Stimulated activated CD8-positive, alpha-beta memory T cell treated with anti-CD3 and anti-CD28 coated beads, Interleukin-7, amount 100 ng/mL, for 24 hours (primary cell): Measurements from ENCODE around the gene WDR81.
"Not testable (repeated sequence)": the region's sequence is repeated elsewhere in the genome, so short reads cannot be mapped to it uniquely, and the experiment has no call there.

Experiments
- DNase-seq: peaks from one replicate; pipeline ENCODE4 v3.0.0-alpha.2; 2020; ENCODE audit warnings: low read depth

WDR81 gene

GRCh38 chr17:1754430-1755112 is 30.1 kb downstream of the WDR81 start:
- DNase-seq: no peak

- no peak for DNase-seq
These were observed 30.8 kb downstream of the WDR81 start for GRCh38 chr17:1755252-1755826.

GRCh38 chr17:1755827-1756262 is 31.3 kb downstream of the WDR81 start:
- DNase-seq: no peak

DNA sequence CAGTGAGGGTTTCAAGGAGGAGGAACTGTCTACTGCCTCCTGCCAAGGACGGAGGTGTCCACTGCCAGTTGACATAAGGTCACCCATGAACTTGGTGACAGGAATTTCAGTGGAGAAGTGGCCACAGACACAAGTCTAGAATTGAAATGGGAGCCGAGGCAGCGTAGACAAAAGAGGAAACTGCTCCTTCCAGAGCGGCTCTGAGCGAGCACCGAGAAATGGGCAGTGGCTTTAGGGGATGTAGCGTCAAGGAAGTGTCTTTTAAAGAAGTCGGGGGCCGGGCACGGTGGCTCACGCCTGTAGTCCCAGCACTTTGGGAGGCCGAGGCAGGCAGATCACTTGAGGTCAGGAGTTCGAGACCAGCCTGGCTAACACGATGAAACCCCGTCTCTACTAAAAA is 34.3 kb downstream of the WDR81 start:
- DNase-seq: no peak

GRCh38 chr17:1759529-1759928 is 35.0 kb downstream of the WDR81 start:
- DNase-seq: no peak

GRCh38 chr17:1762233-1762900 is 37.9 kb downstream of the WDR81 start:
- DNase-seq: no peak

DNA sequence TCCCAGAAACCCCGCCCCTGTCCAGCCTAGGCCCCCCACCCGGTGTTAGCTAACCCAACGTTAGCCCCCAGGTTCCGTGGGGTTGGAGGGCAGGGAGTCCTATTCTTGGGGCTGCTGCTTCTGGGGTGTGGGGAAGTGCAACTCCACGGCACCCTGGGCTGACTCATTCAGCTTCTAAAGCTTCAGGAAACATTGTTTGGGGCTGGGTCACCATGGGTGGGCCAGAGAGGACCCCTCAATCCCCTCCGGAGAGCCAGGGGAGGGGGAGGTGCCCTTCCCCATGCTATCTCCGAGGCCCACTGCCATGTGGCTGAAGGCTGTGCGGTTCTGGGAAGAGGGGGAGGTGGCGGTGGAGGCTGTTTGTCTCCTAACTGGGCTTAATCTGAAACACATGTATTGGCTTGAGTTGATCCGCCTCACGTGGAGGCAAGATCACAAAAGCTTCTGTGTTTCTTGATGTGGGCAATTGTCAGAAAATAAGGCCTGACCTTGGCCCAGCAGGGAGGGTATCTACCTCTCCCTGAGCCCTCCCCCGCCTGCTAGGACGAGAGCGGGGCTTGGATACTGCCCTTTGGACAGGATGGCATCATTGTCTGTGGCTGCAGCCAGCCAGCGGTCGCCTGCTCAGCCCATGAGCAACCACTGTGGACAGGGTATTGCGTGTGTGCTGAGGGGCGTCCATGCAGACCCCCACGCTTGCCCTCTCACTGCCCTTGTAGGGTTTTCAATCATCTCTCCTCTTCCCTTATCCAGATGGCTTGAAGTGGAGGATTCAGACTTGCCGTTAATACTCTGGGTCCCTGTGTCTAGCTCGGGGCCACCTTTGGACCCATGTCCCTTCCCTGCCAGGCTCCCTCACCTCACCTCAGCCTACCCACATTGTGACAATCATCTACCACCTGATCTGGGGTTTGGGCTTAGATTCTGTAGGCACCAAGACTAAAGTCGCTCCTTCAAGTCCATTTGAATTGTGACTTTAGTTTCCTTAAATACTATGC is 38.7 kb downstream of the WDR81 start:
- DNase-seq: no peak

- DNase-seq: no peak
These were observed 39.8 kb downstream of the WDR81 start for GRCh38 chr17:1764284-1764683.

DNA sequence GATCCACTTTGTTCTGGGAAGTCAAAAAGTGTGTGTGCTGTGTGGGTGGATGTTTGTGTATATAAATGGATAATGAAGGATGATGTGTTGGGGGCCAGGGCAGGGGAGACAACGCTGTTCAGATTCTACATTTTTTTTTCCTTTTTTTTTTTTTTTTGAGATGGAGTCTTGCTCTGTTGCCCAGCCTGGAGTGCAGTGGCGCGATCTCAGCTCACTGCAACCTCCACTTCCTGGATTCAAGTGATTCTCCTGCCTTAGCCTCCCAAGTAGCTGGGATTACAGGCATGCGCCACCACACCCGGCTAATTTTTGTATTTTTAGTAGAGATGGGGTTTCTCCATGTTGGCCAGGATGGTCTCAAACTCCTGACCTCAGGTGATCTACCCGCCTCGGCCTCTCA is 40.2 kb downstream of the WDR81 start:
- not testable (repeated sequence) for DNase-seq

- no peak for DNase-seq
These were observed 41.1 kb downstream of the WDR81 start for GRCh38 chr17:1765576-1765975.

GRCh38 chr17:1766382-1767135 is 42.1 kb downstream of the WDR81 start:
- DNase-seq: no peak

- DNase-seq: no peak
These were observed 42.9 kb downstream of the WDR81 start for GRCh38 chr17:1767358-1767757.

GRCh38 chr17:1769822-1770477 is 45.4 kb downstream of the WDR81 start:
- DNase-seq: no peak

- not testable (repeated sequence) for DNase-seq
These were observed 48.6 kb downstream of the WDR81 start for GRCh38 chr17:1773000-1773695.

- no peak for DNase-seq
These were observed 49.2 kb downstream of the WDR81 start for GRCh38 chr17:1773696-1774181.

- DNase-seq: no peak
These were observed 50.1 kb downstream of the WDR81 start for GRCh38 chr17:1774390-1775176.

GRCh38 chr17:1776328-1776727 is 51.8 kb downstream of the WDR81 start:
- no peak for DNase-seq

- DNase-seq: no peak
These were observed 52.4 kb downstream of the WDR81 start for GRCh38 chr17:1776857-1777256.

DNA sequence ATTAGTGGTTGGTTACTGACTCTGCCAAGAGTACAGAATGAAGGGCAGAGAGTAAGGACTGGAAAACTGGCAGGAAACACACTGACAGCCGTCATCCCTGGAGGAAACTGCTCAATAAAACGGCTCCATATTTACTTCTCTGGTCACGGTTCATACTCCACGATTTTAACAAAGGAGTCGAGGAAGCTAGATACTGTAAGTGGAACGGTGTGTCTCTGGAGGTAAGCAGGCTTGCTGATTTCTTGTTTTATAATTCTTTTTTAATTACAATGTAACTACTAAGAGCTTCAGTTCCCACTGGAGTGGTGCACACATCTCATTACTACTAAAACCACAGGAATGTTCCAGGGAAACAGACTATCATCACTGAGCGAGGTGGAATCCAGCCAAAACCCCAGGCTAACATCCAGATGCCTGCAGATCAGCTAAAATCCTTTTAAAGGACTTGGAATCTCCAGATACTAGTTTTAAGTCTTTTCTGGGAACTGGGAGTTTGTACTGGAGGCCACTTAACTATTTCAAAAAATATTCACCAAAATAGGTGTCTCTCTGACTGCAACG is 55.1 kb downstream of the WDR81 start:
- no peak for DNase-seq
